H9 (cell line): ENCODE results near the gene ITGA7. TPM values are rescaled to one million over a fixed set of nuclear protein-coding genes. Genes with fewer than 3 reads are reported as not detected.

ENCODE experiments used
- DNase-seq: peaks from one replicate; pipeline ENCODE4 v3.0.0-alpha.2; 2017
- H2AFZ ChIP-seq: one replicate; pipeline ENCODE4 v1.6.1; 2013; ENCODE audit warnings: mild to moderate bottlenecking, low read length, control low read depth, moderate library complexity
- H2AK5ac ChIP-seq: 2 replicates; pipeline ENCODE4 v1.6.1; 2013; ENCODE audit warnings: low read length, control low read depth, mixed read lengths; ENCODE audit not compliant: insufficient read length
- H2BK120ac ChIP-seq: one replicate; pipeline ENCODE4 v1.6.1; 2013; ENCODE audit warnings: low read depth, mild to moderate bottlenecking, low read length, control low read depth, inconsistent platforms; ENCODE audit not compliant: poor library complexity, severe bottlenecking
- H2BK12ac ChIP-seq: 2 replicates; pipeline ENCODE4 v1.6.1; 2013; ENCODE audit warnings: low read length, control low read depth, mixed read lengths, low read depth; ENCODE audit not compliant: insufficient read length
- H2BK15ac ChIP-seq: 2 replicates; pipeline ENCODE4 v1.6.1; 2013; ENCODE audit warnings: low read depth, low read length, control low read depth
- H2BK20ac ChIP-seq: one replicate; pipeline ENCODE4 v1.6.1; 2013; ENCODE audit warnings: low read depth, mild to moderate bottlenecking, low read length, control low read depth, inconsistent platforms; ENCODE audit not compliant: poor library complexity, severe bottlenecking
- H2BK5ac ChIP-seq: 2 replicates; pipeline ENCODE4 v1.6.1; 2013; ENCODE audit warnings: low read length, control low read depth, mixed read lengths; ENCODE audit not compliant: insufficient read length
- H3K14ac ChIP-seq: 2 replicates; pipeline ENCODE4 v1.6.1; 2013; ENCODE audit warnings: low read length, control low read depth; ENCODE audit not compliant: insufficient read depth
- H3K18ac ChIP-seq: 2 replicates; pipeline ENCODE4 v1.6.1; 2013; ENCODE audit warnings: low read depth, mild to moderate bottlenecking, mixed read lengths, low read length, control low read depth; ENCODE audit not compliant: insufficient read length
- H3K23ac ChIP-seq: 2 replicates; pipeline ENCODE4 v1.6.1; 2013; ENCODE audit warnings: low read length, control low read depth, mixed read lengths, low read depth; ENCODE audit not compliant: insufficient read length
- H3K23me2 ChIP-seq: 2 replicates; pipeline ENCODE4 v1.6.1; 2013; ENCODE audit warnings: low read depth, mild to moderate bottlenecking, mixed read lengths, low read length, control low read depth; ENCODE audit not compliant: insufficient read length, poor library complexity, severe bottlenecking
- H3K27ac ChIP-seq: 2 replicates; pipeline ENCODE4 v1.5.1; 2013; ENCODE audit warnings: low read length, control low read depth, mixed read lengths, low read depth; ENCODE audit not compliant: insufficient read length
- H3K27me3 ChIP-seq: 2 replicates; pipeline ENCODE4 v1.6.1; 2013; ENCODE audit warnings: low read length, control low read depth, inconsistent platforms; ENCODE audit not compliant: insufficient read depth
- H3K4ac ChIP-seq: 2 replicates; pipeline ENCODE4 v1.6.1; 2013; ENCODE audit warnings: low read depth, mild to moderate bottlenecking, control low read depth, inconsistent platforms, low read length, moderate library complexity
- H3K4me1 ChIP-seq: 2 replicates; pipeline ENCODE4 v1.6.1; 2013; ENCODE audit warnings: low read length, control low read depth, inconsistent platforms; ENCODE audit not compliant: insufficient read depth
- H3K4me2 ChIP-seq: 2 replicates; pipeline ENCODE4 v1.6.1; 2013; ENCODE audit warnings: low read length, control low read depth, mixed read lengths; ENCODE audit not compliant: insufficient read length, insufficient read depth
- H3K56ac ChIP-seq: 2 replicates; pipeline ENCODE4 v1.6.1; 2013; ENCODE audit warnings: low read depth, mild to moderate bottlenecking, mixed read lengths, low read length, control low read depth; ENCODE audit not compliant: insufficient read length
- H3K79me1 ChIP-seq: 2 replicates; pipeline ENCODE4 v1.6.1; 2013; ENCODE audit warnings: low read depth, mild to moderate bottlenecking, moderate library complexity, low read length, control low read depth, inconsistent platforms; ENCODE audit not compliant: insufficient read depth, poor library complexity, severe bottlenecking
- H3K79me2 ChIP-seq: 2 replicates; pipeline ENCODE4 v1.6.1; 2013; ENCODE audit warnings: low read length, control low read depth, inconsistent platforms; ENCODE audit not compliant: insufficient read depth
- H3K9ac ChIP-seq: 2 replicates; pipeline ENCODE4 v1.6.1; 2013; ENCODE audit warnings: low read length, control low read depth, mixed read lengths; ENCODE audit not compliant: insufficient read length; ENCODE audit errors: extremely low read depth
- H3K9me3 ChIP-seq: one replicate; pipeline ENCODE4 v1.6.1; 2013; ENCODE audit warnings: low read depth, low read length, inconsistent platforms; ENCODE audit not compliant: control insufficient read depth
- H3T11ph ChIP-seq: one replicate; pipeline ENCODE4 v1.6.1; 2013; ENCODE audit warnings: mild to moderate bottlenecking, low read length, control low read depth, inconsistent platforms
- H4K20me1 ChIP-seq: one replicate; pipeline ENCODE4 v1.6.1; 2013; ENCODE audit not compliant: control insufficient read depth, insufficient read length, insufficient read depth
- H4K5ac ChIP-seq: 2 replicates; pipeline ENCODE4 v1.6.1; 2013; ENCODE audit warnings: low read depth, mild to moderate bottlenecking, mixed read lengths, low read length, control low read depth; ENCODE audit not compliant: insufficient read length
- H4K8ac ChIP-seq: replicated peaks from 2 replicates; pipeline ENCODE4 v1.6.1; 2013; ENCODE audit warnings: low read length, control low read depth, mixed read lengths, low read depth; ENCODE audit not compliant: insufficient read length
- H4K91ac ChIP-seq: 2 replicates; pipeline ENCODE4 v1.6.1; 2013; ENCODE audit warnings: low read depth, mild to moderate bottlenecking, moderate library complexity, mixed read lengths, low read length, control low read depth; ENCODE audit not compliant: insufficient read length
- H3K27ac Mint-ChIP-seq, 3 experiments: 2 replicates in 2 of 3; 3 replicates in 1 of 3; pipeline ENCODE4 v1.8.0; 2020 to 2021; ENCODE audit warnings: mixed read lengths in 3 of 3, mild to moderate bottlenecking in 1 of 3, moderate library complexity in 1 of 3
- H3K27me3 Mint-ChIP-seq: 2 replicates; pipeline ENCODE4 v1.8.0; 2021; ENCODE audit warnings: low read depth, mild to moderate bottlenecking, moderate library complexity, mixed read lengths
- H3K36me3 Mint-ChIP-seq, 3 experiments: 2 replicates in 2 of 3; 3 replicates in 1 of 3; pipeline ENCODE4 v1.8.0; 2020 to 2021; ENCODE audit warnings: low read depth in 3 of 3, mixed read lengths in 3 of 3; ENCODE audit not compliant: insufficient read depth in 1 of 3
- H3K4me1 Mint-ChIP-seq, 2 experiments: 2 replicates each; pipeline ENCODE4 v1.8.0; 2020; ENCODE audit warnings: mixed read lengths in 2 of 2
- H3K4me3 Mint-ChIP-seq, 2 experiments: 2 replicates in 1 of 2; 3 replicates in 1 of 2; pipeline ENCODE4 v1.8.0; 2020 to 2021; ENCODE audit warnings: mild to moderate bottlenecking in 2 of 2, mixed read lengths in 2 of 2, moderate library complexity in 1 of 2
- H3K9me3 Mint-ChIP-seq, 2 experiments: 2 replicates in 1 of 2; 3 replicates in 1 of 2; pipeline ENCODE4 v1.8.0; 2020; ENCODE audit warnings: mild to moderate bottlenecking in 2 of 2, mixed read lengths in 2 of 2, moderate library complexity in 1 of 2
- CTCF ChIP-seq: fragments of 200-600 bp; sonication (generic); conservative IDR thresholded peaks from 3 replicates; pipeline ENCODE4 v1.8.0; 2021; ENCODE audit warnings: antibody characterized with exemption, mild to moderate bottlenecking
- WGBS: extraction: QIAGEN DNeasy Blood & Tissue Kit; methylation state at CpG from one replicate; pipeline ENCODE4 v1.1.7; 2013; ENCODE audit warnings: missing lambda C conversion rate, low lambda C conversion rate, mixed read lengths; ENCODE audit not compliant: insufficient read length; ENCODE audit errors: extremely low coverage; 5-methylcytosine and 5-hydroxymethylcytosine counted together
- total RNA-seq: library from RNA; stranded (reverse); gene quantifications from 2 replicates; pipeline ENCODE4 v1.2.1, GENCODE V29; 2021

The ITGA7 gene
- total RNA-seq, 1 experiment from 2014 or later = 119 TPM

- Histone ChIP-seq H4K8ac (no peak overlapping the region), H3K9me3 (no peaks in the 10 kb centered on the region), H3K4me1 (peaks cover 2% of the 10 kb centered on the region; the same call in 1 of the 2 replicates), H2BK5ac (no peak overlapping the region), H3K27me3 (no peaks in the 10 kb centered on the region), H2AFZ (no peak overlapping the region), H3T11ph (no peak overlapping the region), H3K27ac (no peak overlapping the region), H3K79me1 (no peaks in the 10 kb centered on the region), H4K91ac (no peak overlapping the region), H3K4me2 (peak overlapping the region; percentile 93), H2BK15ac (no peak overlapping the region), H3K9ac (no peak overlapping the region), H2BK20ac (no peak overlapping the region), H4K5ac (no peak overlapping the region), H2BK120ac (no peak overlapping the region), H3K14ac (no peak overlapping the region), H3K4ac (no peak overlapping the region), H3K18ac (no peak overlapping the region), H3K23ac (no peak overlapping the region), H2BK12ac (no peak overlapping the region), H3K56ac (no peak overlapping the region), H4K20me1 (peaks cover 2% of the 10 kb centered on the region), H2AK5ac (no peak overlapping the region), H3K23me2 (peaks cover 15% of the 10 kb centered on the region), H3K79me2 (peaks cover 1% of the 10 kb centered on the region; the same call in 1 of the 2 replicates)
- DNase-seq = no peak
- H3K36me3 Mint-ChIP-seq = no peaks in the 10 kb centered on the region; a peak in 1 of 7 replicates
- H3K9me3 Mint-ChIP-seq = no peaks in the 10 kb centered on the region
- H3K4me1 Mint-ChIP-seq = peaks cover 30 to 34% of the 10 kb centered on the region in 2 experiments
- no CpG with 5 or more reads among the region's 2 CpGs for WGBS
- peaks cover 8% of the 10 kb centered on the region for H3K27me3 Mint-ChIP-seq
- H3K4me3 Mint-ChIP-seq = peak overlapping the region; percentile 6 to 33; a peak in 1 of 5 replicates
- no peak overlapping the region for H3K27ac Mint-ChIP-seq
- no peak for TF ChIP-seq CTCF
Measured at GRCh38 chr12:55739025-55739378, 31.3 kb upstream of the ITGA7 start.
